Cerebellar nuclear complex (tissue), 1 donor: Measurements from ENCODE around the gene RIPPLY3.
"Not testable (repeated sequence)": the region's sequence is repeated elsewhere in the genome, so short reads cannot be mapped to it uniquely, and the experiment has no call there.

ENCODE experiments used
- DNase-seq, 2 experiments: peaks; one replicate each; lab custom pipeline; 2025; lab: John Stamatoyannopoulos, UW

The RIPPLY3 gene

DNA sequence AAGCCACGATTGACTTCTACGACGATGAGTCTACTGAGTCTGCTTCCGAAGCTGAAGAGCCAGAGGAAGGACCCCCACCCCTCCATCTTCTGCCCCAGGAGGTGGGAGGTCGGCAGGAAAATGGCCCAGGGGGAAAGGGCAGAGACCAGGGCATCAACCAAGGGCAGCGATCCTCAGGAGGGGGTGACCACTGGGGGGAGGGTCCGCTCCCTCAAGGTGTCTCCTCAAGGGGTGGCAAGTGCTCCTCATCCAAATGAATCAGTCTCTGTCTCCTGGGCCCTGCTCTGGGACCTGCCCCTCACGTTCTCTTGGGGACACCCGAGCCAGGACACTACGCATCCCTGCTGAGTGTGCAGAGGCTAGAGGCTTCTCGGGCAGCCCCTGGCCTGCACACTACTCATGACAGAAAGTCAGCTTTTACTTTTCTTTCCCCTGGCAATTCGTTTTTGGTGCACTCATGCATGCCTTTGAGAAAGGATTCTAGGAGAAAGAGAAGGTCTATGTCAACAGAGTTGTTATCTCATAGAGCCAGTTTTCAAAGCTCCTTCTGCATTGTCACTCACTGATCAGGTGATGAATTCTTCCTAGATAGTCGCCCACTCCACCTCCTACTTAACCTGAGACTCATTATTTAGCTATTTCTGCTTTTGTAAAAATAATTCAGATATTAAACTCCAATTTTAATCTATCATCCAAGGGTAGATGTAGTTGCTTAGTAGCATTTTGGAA lies 11.6 kb downstream of the RIPPLY3 start:
- no peak for DNase-seq

DNA sequence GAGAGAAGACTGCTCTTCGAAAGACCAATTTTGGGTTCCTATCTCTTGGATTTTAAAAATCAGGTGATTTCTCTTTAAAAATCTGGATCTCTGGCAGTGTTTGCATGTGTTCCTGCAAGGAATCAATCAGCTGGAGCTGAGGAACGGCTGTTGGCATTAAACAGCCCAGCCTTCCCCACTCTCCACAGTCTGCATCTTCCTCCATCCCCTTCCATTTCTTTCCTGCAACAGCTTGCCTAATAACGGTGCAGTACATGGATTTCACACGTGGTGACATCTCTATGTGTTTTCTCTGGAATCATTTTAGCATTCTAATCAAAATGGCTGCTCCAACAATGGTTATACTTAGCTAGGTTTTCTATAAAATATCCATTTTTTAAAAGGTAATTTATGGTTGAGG lies 20.0 kb downstream of the RIPPLY3 start:
- no peak for DNase-seq

DNA sequence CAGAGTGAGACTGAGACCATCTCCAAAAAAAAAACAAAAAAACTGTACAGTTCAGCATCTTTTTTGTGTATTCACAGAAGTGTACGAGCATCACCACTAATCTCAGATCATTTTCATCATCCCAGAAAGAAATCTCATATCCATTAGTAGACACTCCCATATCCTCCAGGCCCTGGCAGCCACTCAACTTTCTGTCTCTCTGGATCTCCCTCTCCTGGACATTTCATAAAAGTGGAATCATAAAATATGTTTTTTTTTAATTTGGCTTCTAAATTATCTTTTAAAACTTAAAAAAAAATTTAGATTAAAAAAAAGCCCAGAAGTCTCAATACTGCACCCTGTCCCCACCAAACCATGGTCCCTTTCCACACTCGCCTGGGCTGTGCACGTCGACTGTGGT lies 22.1 kb downstream of the RIPPLY3 start:
- DNase-seq, result no peak

DNA sequence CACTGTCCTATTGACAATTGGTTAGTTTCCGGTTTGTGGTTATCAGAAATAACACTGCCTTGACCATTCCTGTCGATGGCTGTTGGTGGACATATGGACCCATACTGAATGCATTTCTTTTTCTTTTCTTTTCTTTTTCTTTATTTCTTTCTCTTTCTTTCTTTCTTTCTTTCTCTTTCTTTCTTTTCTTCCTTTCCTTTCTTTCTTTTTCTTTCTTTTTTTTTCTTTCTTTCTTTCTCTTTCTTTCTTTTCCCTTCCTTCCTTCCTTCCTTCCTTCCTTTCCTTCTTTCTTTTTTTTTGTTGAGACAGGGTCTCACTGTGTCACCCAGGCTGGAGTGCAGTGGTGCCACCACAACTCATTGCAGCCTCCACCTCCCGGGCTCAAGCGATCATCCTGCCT lies 24.4 kb downstream of the RIPPLY3 start:
- DNase-seq, result no peak

DNA sequence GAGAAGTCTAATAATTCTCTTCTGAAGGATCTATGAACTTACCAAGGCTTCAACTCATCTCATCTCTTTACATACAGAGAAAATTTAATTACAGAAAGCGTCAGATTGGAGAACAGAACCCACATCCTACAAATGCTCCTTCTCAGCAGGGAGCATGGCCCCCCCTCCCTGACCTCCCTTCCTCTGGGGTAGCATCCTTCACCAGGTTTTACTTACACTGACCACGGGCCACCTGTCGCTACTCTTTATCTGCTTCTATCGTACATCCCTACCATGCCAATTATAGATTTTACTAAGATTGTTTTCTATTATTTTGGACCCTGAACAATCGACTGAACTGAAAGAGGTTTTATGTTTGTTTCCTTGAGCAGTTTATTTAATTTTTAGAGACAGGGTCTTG lies 25.8 kb downstream of the RIPPLY3 start:
- no peak for DNase-seq

DNA sequence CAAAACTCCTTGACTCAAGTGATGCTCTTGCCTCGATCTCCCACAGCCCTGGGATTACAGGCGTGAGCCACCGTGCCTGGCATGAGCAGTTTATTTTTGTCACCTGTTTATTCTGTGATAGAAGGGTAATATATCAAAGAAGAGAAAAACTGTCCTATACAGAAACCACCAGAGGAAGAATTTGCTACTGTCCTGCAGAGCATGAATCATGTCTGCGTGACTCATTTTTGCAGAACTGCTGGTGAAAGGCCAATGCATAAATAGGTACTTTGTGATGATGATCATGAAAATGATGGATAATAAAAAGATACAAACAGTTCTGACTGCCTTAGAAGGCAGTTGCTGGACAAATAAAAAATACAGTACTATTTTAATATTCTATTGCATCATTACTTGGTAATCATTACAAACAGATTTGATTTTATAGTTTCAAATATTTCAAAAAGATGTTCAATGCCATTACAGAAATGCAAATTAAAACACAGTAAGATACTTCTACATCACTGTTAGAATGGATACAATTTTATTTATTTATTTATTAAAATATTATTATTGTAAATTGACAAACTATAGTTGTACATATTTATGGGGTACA lies 26.5 kb downstream of the RIPPLY3 start:
- no peak for DNase-seq

DNA sequence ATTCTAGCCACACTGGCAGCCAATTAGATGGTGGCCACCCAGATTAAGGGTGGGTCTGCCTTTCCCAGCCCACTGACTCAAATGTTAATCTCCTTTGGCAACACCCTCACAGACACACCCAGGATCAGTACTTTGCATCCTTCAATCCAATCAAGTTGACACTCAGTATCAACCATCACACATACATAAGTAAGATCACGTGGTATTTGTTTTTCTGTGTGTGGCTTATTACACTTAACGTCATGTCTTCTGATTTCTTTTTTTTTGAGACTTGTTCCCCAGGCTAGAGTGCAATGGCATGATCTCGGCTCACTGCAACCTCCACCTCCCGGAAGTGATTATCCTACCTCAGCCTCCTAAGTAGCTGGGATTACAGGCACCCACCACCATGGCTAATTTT lies 27.9 kb downstream of the RIPPLY3 start:
- not testable (repeated sequence) for DNase-seq

DNA sequence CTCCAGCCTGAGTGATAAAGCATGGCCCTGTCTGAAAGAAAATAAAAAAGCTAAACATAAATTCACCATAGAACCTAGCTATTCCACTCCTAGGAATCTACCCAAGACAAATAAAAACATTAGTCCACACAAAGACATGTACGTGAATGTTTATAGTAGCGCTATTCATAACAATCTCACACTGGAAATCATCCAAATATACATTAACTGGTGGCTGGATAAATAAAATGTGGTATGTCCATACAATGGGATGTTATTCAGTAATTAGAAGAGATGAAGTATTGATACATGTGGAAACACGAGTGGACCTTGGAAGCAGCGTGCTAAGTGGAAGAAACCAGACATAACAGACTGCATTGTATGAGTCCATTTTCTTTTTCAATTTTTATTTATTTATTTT lies 29.7 kb downstream of the RIPPLY3 start:
- DNase-seq, result no peak

DNA sequence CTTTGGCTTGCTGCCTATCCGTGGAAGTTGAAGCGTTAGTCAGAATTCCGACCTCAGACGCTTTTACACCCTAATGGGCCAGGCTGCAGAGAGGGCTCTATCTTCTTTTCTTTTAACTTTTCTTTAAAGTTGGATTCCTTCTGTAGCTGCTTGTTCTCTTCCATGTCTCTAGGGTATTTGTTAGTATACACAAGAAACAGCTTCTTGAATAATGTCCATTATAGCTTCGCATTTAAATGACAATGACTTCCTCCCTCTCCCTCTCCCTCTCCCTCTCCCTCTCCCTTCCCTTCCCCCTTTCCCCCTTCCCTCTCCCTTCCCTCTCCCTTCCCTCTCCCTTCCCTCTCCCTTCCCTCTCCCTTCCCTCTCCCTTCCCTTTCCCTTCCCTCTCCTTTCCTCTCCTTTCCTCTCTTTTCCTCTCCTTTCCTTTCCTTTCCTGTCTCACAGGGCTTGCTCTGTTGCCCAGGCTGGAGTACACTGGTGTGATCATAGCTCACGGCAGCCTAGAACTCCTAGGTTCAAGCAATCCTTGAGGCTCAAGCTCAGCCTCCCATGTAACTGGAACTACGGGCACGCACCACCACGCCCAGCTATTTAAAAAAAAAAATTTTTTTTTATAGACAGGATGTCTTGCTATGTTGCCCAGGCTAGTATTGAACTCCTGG lies 33.0 kb downstream of the RIPPLY3 start:
- no peak for DNase-seq

DNA sequence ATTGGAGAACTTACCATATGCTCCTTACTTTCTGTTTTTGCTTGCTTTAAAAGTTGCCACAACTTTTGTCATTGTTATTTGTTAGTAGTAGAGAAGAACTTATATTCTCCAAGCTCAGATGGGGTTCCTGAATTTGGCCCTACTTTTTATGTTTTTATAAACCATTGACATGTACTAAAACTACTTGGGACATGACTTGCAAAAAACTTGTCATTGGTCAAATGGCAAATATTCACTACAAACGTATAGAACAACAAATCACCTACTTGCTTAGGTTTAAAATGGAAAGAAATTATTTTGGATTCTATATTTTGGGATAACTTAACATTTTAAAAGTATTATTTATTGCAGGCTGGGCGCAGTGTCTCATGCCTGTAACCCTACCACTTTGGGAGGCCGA lies 33.7 kb downstream of the RIPPLY3 start:
- DNase-seq, result no peak

DNA sequence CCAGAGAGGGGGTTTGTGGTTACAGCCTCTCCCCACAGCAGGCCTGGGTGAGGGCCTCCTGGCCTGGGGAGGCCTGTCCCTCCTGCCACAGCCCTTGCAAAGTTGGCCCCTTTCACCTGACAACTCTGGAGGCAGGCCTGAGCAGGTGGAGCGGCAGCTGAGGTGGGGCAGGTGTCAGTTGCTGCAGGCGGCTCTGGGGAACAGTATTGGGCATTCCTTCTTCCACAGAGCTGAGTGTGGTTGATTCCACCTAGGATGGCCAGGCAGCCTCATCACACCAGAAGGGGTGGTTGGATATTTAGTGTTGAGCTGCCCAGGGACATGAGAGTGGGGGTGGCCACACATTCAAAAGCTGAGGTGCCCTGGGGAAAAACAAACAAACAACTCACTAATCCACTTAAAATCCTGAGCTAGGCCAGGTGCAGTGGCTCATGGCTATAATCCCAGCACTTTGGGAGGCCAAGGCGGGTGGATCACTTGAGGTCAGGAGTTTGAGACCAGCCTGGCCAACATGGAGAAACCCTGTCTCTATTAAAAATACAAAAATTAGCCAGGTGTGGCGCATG lies 35.3 kb downstream of the RIPPLY3 start:
- DNase-seq, result no peak

DNA sequence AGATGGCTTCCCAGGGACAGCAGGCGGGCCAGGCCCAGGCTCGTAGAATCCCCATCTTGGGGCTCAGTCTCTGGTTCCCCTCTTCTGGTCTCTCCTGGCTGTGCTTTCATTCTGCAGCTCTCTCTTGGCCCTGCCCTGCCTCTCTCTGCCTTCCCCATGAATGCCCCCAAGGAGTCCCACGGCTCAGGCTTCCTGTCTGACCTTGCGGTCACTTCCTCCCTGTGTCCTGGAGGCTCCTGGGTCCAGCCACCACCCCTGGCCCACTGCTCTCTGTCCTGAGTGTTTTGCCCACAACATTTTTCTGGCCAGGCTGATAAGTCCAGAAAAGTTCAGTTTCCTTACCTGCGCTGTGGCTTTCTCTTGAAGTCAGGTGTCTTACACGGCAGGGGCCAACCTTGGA lies 37.3 kb downstream of the RIPPLY3 start:
- no peak for DNase-seq

DNA sequence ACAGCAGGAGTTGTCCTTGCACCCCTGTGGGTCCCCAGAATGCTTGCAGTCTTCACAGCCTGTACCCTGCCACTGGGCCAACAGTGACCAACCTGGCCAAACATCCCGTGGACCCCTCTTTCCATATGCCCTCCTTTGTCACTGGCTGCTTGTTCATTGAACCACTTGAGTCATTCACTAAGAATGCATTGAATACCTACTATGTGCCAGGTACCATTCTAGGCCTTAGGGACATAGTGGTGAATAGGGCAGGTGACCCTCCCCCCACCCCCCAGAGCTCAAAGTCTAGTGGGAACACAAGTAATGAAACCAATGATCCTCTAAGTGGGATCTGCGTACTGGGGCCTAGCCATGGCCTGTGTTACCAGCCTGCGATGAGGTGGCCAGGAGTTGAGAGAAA lies 38.1 kb downstream of the RIPPLY3 start:
- DNase-seq, result no peak

DNA sequence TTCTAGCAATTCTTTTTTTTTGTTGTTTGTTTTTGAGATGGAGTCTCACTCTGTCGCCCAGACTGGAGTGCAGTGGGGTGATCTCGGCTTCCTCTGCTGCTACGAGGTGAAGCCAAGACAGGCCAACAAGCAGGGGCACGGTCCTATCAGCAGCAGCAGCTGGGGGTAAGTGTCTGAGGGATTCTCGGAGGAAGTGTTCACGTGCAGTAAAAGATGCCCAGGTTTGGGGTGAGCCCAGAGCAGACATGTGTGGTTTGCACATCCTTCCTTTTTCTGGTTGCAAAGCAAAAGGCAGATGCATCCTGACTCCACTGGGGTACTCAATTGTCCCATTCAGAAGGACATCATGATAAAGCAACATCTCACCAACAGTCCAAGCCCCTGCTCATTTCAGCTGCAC lies 38.6 kb downstream of the RIPPLY3 start:
- DNase-seq, result no peak

DNA sequence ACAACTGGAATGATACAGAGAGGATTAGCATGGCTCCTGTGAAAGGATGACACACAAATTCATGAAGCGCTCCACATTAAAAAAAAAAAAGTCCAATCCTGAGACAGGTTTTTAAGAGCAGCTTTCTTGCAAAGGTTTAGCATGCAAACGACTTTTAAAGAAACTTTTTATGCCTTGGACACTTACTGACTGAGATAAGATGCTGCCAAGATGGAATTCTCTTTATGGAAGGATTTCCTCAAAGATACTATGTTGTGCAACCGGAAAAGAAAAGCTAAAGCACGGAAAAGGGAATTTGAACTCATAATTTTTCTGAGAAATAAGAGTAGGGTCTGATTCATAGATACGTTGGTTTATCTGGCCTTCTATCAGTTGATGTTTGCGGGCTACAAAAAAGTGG lies 39.1 kb downstream of the RIPPLY3 start:
- DNase-seq, result no peak

DNA sequence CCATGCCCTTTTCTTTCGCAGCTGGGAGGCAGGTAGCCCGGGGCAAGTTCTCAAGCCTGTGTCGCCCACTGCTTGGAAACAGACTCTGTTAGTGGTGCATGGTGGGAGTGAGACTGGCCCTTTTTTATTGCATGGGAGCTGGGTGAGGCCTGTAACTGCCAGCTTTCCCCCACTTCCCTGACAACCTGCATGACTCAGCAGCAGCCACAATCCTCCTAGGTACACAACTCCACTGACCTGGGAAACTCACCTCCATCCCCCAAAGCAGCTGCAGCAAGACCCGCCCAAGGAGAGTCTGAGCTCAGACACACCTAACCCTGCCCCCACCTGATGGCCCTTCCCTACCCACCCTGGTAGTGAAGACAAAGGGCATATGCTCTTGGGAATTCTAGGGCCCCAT lies 40.6 kb downstream of the RIPPLY3 start:
- no peak for DNase-seq

DNA sequence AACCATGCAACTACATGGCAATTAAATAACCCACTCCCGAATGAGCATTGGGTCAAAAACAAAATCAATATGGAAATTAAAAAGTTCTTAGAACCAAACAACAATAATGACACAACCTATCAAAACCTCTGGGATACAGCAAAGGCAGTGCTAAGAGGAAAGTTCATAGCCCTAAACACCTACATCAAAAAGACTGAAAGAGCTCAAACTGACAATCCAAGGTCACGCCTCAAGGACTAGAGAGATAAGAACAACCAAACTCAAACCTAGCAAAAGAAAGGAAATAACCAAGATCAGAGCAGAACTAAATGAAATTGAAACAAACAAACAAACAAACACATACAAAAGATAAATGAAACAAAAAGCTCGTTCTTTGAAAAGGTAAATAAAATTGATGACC lies 43.2 kb downstream of the RIPPLY3 start:
- not testable (repeated sequence) for DNase-seq

DNA sequence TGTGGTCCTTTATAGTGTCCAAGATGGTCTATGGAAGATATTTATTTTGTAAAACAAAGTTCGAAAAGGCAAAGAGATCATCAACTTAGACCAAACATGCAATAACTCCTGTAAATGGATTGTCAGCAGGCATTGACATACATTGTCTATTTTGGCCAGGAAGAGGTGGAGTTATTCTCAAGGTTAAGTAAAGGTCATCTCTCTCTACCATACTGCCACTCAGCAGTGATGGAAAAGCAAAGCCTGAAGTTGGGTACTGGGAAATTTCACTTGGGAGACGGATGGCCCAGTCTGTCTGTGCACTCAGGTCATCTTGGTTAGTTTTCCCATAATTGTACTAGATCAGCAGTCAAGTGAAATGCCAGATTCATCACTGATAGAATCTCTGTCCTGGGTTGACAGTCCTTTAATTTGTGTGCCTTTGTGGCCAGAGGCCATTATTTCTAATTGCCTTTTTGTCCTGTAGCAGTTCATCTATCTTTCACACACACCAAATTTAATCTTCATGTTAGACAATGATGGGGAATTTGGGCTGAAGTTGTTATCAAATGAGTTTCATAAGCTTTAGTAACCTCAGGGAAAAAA lies 48.9 kb downstream of the RIPPLY3 start:
- no peak for DNase-seq

DNA sequence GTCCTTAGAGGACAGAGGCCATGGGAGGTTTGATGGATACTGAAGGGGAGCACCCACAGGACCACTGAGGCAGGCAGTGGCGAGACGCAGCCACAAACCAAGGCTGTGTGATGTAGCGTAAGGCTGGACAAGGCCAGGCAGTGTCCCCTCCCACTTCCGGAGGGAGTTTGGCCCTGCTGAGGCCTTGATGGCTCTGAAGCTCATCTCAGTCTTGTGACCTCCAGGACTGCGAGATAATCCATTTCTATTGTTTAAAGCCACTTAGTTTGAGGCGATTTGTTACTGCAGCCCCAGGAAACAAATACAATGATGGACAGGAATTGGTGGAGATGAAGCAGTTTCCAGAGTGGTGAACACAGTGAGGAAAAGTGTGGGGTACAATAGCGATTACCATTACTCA lies 51.1 kb downstream of the RIPPLY3 start:
- no peak for DNase-seq

DNA sequence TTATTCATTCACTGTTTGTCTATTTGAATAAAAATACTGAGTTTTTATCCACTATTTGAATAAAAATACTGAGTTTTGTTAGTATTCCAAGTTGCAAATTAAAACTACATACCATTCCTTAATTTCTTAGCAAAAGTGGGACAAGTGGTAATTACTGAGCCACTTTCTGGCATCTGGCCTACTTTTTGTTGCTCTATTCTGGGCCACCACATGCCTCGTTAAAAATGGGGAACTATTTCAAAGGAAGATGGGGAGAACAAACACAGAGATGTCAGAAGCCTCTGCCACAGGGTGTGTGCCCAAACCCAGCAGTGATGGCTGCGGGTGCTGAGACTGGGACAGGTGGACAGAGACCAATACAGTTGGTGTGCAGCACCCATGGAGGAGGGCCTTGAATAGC lies 51.8 kb downstream of the RIPPLY3 start:
- DNase-seq, result no peak

DNA sequence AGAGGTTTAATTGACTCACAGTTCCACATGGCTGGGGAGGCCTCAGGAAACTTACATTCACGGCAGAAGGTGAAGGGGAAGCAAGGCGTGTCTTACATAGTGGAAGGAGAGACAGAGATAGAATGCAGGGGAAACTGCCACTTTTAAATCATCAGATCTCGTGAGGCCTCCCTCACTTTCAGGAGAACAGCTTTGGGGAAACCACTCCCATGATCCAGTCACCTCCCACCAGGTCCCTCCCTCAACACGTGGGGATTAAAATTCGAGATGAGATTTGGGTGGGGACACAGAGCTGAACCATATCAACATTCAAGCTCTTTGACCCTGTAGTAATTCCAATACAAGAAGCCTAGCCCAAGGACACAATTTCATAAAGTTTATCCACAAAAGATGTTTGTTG lies 52.7 kb downstream of the RIPPLY3 start:
- DNase-seq, result no peak

DNA sequence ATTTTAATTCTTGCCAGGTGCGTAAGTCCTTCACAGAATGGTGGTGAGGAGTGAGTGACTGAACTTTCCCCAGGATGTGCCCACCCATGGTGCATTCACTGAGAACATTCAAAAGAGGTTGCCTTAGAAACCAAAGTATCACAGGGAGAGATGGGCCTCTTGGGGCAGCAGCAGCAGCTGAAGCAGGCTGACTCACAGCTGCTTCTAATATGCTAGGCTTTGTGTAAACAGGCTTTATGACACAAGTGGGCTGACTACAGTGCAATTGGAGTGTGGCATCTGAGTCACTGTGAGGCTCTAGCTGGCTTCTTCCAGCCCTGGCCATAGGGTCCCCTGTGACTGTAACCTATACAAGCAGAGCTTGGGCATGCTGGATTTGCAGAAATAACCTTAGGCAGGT lies 53.8 kb downstream of the RIPPLY3 start:
- DNase-seq, result no peak
